HL-60 (cell line): ENCODE results near the gene THEM5.

Source experiments
- DNase-seq, 2 experiments: peaks; one replicate each; pipeline ENCODE4 v3.0.0-alpha.2; 2010 to 2020; ENCODE audit warnings: low read depth in 1 of 2, low spot score in 1 of 2
- H3K27ac ChIP-seq: fragments of 250-450 bp; sonication (Bioruptor Pico); replicated peaks from 2 replicates; pipeline ENCODE4 v1.5.1; 2020; ENCODE audit warnings: mild to moderate bottlenecking, moderate library complexity
- H3K27me3 ChIP-seq: fragments of 250-450 bp; sonication (Bioruptor Pico); 2 replicates; pipeline ENCODE4 v1.5.1; 2021; ENCODE audit warnings: mild to moderate bottlenecking, moderate library complexity; ENCODE audit not compliant: insufficient read depth, poor library complexity, severe bottlenecking
- H3K4me3 ChIP-seq: replicated peaks from 2 replicates; pipeline ENCODE4 v1.5.1; 2011; ENCODE audit warnings: mild to moderate bottlenecking, control low read depth, low read length; ENCODE audit not compliant: insufficient read depth
- CTCF ChIP-seq: IDR thresholded peaks from one replicate; pipeline ENCODE4 v1.5.1; 2011; ENCODE audit warnings: low read length, control low read depth, inconsistent platforms; ENCODE audit not compliant: insufficient read depth
- GABPA ChIP-seq: IDR thresholded peaks from 2 replicates; pipeline ENCODE4 v1.6.1; 2012; ENCODE audit warnings: low read depth
- POLR2AphosphoS5 ChIP-seq: IDR thresholded peaks from 2 replicates; pipeline ENCODE4 v1.6.1; 2012; ENCODE audit warnings: low read depth
- REST ChIP-seq: IDR thresholded peaks from 2 replicates; pipeline ENCODE4 v1.6.1; 2012; ENCODE audit warnings: low read depth; ENCODE audit not compliant: insufficient replicate concordance
- SPI1 ChIP-seq: IDR thresholded peaks from 2 replicates; pipeline ENCODE4 v1.6.1; 2012; ENCODE audit warnings: low read depth, mild to moderate bottlenecking, borderline replicate concordance

THEM5 gene

GRCh38 chr1:151806170-151806569, 47.3 kb downstream of the THEM5 start:
- no peak for DNase-seq
- no peak overlapping the region for H3K4me3 ChIP-seq
- no peak overlapping the region for H3K27ac ChIP-seq
- TF ChIP-seq POLR2AphosphoS5 (no peak), REST (no peak), GABPA (no peak), SPI1 (no peak), CTCF (no peak)
- H3K27me3 ChIP-seq = peaks cover 5% of the 10 kb centered on the region

DNA sequence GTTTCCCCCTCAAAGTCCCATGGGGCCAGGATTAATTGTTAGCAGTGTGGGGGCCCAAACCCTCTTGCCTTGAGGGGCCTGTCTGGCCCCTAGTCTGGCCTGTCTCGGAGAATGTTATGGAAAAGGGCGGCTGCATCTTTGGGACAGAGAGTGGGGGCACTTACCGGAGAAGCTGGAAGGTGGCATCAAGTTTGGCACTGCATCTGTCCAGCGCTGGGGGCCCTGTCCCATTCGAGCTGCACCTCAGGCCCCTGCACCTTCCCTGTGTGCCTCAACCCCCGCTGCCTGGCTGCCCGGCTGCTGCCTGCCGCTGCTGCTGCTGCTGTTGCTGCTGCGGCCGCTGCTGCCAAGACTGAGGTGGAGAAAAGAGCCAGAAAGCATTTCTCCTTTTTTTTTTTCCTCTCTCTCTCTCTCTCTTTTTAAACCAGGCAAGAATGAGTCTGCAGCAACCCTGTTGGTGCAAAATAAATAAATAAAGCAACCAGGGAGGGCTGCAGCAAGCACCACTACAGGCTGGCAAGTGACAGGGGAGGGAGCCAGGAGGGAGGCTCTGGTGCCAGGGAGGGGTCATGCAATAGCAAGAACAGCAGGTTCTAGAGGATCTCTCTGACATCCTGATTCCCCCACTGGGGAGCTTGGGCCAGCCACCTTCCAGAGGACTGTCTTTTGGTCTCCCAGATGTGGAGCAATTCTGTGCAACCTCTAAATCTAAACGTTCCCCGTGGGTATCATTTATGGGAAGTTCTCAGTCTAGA, 48.3 kb downstream of the THEM5 start, which contains the start of gene LINGO4:
Gene LINGO4 (minus strand): TSS at position 354 of the 755 bp plus-strand sequence. CDS start 2,715 bp downstream, outside the sequence.
- peaks cover 9% of the 10 kb centered on the region for H3K27me3 ChIP-seq
- DNase-seq = no peak
- H3K4me3 ChIP-seq = no peak within 1 kb of the TSS
- no peak within 1 kb of the TSS for H3K27ac ChIP-seq
- no peak for TF ChIP-seq GABPA

GRCh38 chr1:151803915-151804314, 49.6 kb downstream of the THEM5 start:
- no peak for TF ChIP-seq GABPA
- no peak for TF ChIP-seq SPI1
- no peak for TF ChIP-seq REST
- Histone ChIP-seq H3K27me3 (peaks cover 9% of the 10 kb centered on the region), H3K27ac (no peak overlapping the region), H3K4me3 (no peak overlapping the region)
- no peak for DNase-seq

DNA sequence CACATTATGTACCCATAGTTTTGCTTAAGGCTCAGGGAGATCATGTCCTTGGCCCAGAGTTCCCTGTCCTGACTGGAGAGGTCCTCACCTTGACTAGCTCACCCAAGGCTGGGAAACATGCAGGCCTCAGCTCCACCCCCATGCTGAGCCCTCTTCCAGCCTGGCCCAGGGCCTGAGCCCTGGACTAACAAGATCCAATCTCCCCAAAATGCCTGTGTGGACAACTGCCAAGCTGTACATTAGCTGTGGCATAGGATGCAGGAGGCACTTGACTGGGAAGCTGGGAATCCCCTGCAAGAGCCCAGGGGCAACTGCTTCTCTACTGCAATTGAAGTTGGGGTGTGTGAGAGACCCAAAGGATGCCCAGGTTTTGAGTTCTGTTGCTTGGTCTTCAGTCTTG, 50.3 kb downstream of the THEM5 start:
- no peak for TF ChIP-seq CTCF
- TF ChIP-seq POLR2AphosphoS5 = no peak
- TF ChIP-seq GABPA = no peak
- TF ChIP-seq SPI1 = no peak
- no peak for TF ChIP-seq REST
- no peak for DNase-seq
- peaks cover 9% of the 10 kb centered on the region for H3K27me3 ChIP-seq
- no peak overlapping the region for H3K4me3 ChIP-seq
- H3K27ac ChIP-seq = no peak overlapping the region
